Activated B cell treated with CpG ODN at 0.5 μM for 24 hours (primary cell): ENCODE data around the gene PYCARD. TPM values are rescaled to one million over a fixed set of nuclear protein-coding genes. Genes with fewer than 3 reads are reported as not detected.
"Not testable (repeated sequence)": the region's sequence is repeated elsewhere in the genome, so short reads cannot be mapped to it uniquely, and the experiment has no call there.

ENCODE experiments used
- ATAC-seq: fragments of 200-7000 bp; cut with Tn5 transposase; one replicate; pipeline ENCODE4 v1.10.0; 2021; ENCODE audit warnings: low read depth, mild to moderate bottlenecking, moderate library complexity
- CTCF ChIA-PET: fragments of 350-600 bp; sonication (Branson Sonifier 250); formaldehyde crosslinking; loops from one replicate; lab custom pipeline; 2021; ENCODE audit warnings: antibody characterized with exemption; lab: Charles Lee
- POLR2A ChIA-PET: fragments of 350-600 bp; sonication (Branson Sonifier 250); formaldehyde crosslinking; loops from one replicate; lab custom pipeline; 2021; ENCODE audit warnings: antibody characterized with exemption; lab: Charles Lee
- DNase-seq: peaks from one replicate; pipeline ENCODE4 v3.0.0; 2022
- H3K27ac Mint-ChIP-seq: one replicate; pipeline ENCODE4 v1.8.0; 2020; ENCODE audit warnings: mixed read lengths
- H3K27me3 Mint-ChIP-seq: one replicate; pipeline ENCODE4 v1.8.0; 2021; ENCODE audit warnings: mixed read lengths
- H3K36me3 Mint-ChIP-seq: one replicate; pipeline ENCODE4 v1.8.0; 2021; ENCODE audit warnings: low read depth, mixed read lengths
- H3K4me1 Mint-ChIP-seq: one replicate; pipeline ENCODE4 v1.8.0; 2021; ENCODE audit warnings: mixed read lengths
- H3K4me3 Mint-ChIP-seq: one replicate; pipeline ENCODE4 v1.8.0; 2020; ENCODE audit warnings: mild to moderate bottlenecking, mixed read lengths
- H3K9me3 Mint-ChIP-seq: one replicate; pipeline ENCODE4 v1.8.0; 2020; ENCODE audit warnings: mixed read lengths
- intact Hi-C: fragments of 100-400 bp; cut with micrococcal nuclease; formaldehyde crosslinking; loops from one replicate; pipeline ENCODE4 v1.15.1; 2024
- total RNA-seq: library from RNA; stranded (reverse); gene quantifications from 2 replicates; pipeline ENCODE4 v1.2.3, GENCODE V29; 2022
- TF ChIP-seq, protein P1 (sequence below): fragments of 200-600 bp; IDR thresholded peaks from one replicate; pipeline ENCODE4 v1.8.0; 2022; ENCODE audit warnings: antibody characterized with exemption, mild to moderate bottlenecking

PYCARD gene
- total RNA-seq, 1 donor from 2014 or later, result 21.7 TPM

DNA sequence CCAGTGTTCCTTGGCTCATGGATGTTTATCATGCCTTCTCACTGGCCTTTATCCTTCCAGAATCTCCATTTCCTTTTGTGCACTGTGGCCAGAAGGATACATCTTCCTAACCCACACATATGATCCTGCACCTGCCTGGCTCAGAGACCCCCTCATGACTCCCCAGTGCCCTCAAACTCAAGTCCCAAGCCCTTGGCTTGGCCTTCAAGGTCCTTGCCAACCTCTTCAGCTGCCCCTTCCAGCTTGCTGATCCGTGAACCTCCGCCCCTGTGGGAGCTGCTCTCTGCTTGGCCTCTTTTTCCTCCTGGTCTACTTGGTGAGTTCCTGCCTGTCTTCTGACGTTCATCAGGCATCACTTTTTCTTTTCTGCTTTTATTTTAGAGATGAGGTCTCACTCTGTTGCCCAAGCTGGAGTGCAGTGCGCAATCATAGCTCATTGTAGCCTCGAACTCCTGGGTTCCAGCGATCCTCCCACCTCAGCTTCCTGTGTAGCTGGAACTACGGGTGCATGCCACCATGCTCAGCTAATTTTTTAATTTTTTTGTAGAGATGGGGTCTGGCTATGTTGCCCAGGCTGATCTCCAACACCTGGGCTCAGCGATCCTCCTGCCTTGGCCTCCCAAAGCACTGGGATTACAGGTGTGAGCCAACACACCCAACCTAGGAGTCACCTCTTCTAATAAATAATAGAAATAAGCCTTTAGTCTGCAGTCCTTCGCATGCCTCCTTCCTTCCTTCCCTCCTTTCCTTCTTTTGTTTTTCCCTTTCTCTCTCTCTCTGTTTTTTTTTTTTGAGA is 2.5 kb upstream of the PYCARD start:
- intact Hi-C loops, result loop anchor here (5.0 kb wide), 2 partner anchors 37 to 52 kb away; partner anchors contain the start of gene ITGAM
- Mint-ChIP-seq H3K27me3 (no peaks in the 10 kb centered on the region), H3K9me3 (no peaks in the 10 kb centered on the region), H3K4me3 (peak overlapping the region; percentile 8), H3K4me1 (peaks cover 38% of the 10 kb centered on the region), H3K27ac (peak overlapping the region; percentile 14), H3K36me3 (peaks cover 6% of the 10 kb centered on the region)
- no peak for DNase-seq
- ChIA-PET CTCF (no interaction called here), POLR2A (interaction anchor here (0.6 to 1.2 kb wide), 8 partner anchors 10 to 86 kb away, joined by 3 to 9 read pairs (median 4); partner anchors contain the start of genes FUS and ITGAM)
- ATAC-seq, result no peak
- TF ChIP-seq, protein P1, sequence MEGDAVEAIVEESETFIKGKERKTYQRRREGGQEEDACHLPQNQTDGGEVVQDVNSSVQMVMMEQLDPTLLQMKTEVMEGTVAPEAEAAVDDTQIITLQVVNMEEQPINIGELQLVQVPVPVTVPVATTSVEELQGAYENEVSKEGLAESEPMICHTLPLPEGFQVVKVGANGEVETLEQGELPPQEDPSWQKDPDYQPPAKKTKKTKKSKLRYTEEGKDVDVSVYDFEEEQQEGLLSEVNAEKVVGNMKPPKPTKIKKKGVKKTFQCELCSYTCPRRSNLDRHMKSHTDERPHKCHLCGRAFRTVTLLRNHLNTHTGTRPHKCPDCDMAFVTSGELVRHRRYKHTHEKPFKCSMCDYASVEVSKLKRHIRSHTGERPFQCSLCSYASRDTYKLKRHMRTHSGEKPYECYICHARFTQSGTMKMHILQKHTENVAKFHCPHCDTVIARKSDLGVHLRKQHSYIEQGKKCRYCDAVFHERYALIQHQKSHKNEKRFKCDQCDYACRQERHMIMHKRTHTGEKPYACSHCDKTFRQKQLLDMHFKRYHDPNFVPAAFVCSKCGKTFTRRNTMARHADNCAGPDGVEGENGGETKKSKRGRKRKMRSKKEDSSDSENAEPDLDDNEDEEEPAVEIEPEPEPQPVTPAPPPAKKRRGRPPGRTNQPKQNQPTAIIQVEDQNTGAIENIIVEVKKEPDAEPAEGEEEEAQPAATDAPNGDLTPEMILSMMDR, result no peak

DNA sequence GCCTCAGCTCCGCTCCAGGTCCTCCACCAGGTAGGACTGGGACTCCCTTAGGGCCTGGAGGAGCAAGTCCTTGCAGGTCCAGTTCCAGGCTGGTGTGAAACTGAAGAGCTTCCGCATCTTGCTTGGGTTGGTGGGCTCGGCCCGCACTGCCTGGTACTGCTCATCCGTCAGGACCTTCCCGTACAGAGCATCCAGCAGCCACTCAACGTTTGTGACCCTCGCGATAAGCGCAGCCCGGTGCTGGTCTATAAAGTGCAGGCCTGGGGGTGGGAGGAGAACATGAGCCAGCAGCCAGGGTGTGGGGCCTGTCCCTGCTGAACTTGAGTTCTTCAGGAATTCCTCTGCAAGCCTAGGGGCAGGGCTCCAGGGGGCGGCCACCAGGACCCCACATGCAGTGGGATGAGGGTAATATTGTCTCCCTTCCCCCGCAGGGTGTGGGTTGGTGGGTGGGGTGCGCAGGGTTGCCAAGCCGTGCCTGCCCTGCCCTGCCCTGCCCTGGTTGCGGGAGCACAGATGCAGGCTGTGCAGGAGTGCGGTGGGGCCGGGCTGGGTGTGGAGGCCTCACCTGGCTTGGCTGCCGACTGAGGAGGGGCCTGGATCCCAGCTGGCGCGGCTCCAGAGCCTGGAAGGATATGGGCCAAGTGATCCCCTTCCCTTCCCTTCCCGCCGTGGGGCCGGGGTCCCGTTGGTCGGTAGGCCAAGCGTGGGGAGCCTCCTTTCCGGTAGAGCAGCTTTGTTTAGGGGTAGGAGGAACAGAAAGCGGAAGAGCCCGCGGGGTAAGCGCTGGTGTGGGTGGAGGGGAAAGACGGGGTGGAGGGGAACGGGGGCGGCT is 762 bp downstream of the PYCARD start:
- TF ChIP-seq, protein P1, result no peak
- H3K4me3 Mint-ChIP-seq, result peak overlapping the region; percentile 91
- POLR2A ChIA-PET, result interaction anchor here (0.5 to 7.0 kb wide), 30 partner anchors 8 to 1228 kb away, joined by 3 to 146 read pairs (median 6); partner anchors contain the start of genes ARMC5, FUS, ITGAM and KAT8
- peak overlapping the region; percentile 86 for H3K27ac Mint-ChIP-seq
- intact Hi-C loops, result loop anchor here (1.0 to 5.0 kb wide), 7 partner anchors 15 to 241 kb away; partner anchors contain the start of genes FUS, ITGAM and ZNF843
- peak; percentile 81 for ATAC-seq
- H3K9me3 Mint-ChIP-seq, result no peaks in the 10 kb centered on the region
- DNase-seq, result peak; percentile 31
- H3K27me3 Mint-ChIP-seq, result no peaks in the 10 kb centered on the region
- peaks cover 33% of the 10 kb centered on the region for H3K36me3 Mint-ChIP-seq
- H3K4me1 Mint-ChIP-seq, result peaks cover 56% of the 10 kb centered on the region
- CTCF ChIA-PET, result interaction anchor here (0.8 to 2.4 kb wide), 5 partner anchors 10 to 217 kb away, joined by 3 to 20 read pairs (median 3); partner anchors contain the start of gene HSD3B7

DNA sequence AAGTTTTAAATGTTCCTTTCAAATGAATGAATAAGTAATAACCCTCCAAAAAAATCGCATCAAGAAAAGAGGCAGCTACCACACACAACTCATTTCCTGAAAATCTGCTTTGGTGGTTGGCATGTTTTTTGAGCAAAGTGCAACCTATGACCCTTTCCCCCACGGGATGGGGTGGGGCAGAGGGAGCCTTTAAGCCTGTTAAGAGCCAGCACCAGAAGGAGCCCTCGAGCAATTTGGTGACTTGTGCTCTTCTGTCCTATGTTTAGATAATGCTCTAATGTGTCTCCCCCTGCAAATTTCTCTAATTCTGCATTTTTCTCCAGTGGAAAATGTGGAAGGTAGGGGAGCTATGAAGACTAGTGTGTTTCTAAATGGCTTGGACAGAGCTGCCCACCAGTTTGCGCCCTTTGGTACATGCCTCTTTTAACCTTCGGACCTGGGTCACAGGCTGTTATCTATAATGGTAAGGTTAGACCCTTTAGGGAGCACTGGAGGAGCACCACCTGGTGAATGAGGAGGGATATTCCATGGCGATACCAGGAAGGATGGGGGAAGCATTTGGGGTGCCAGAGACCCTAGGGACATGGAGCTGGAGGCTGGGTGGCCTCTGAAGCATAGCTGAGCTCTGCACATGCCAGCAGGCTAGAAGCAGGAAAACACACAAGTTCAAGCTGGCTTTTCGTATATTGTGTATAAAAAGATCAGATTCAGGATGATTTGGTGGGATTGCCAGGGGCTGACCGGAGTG is 1.6 kb downstream of the PYCARD start:
- peak; percentile 41 for ATAC-seq
- intact Hi-C loops, result loop anchor here (1.0 to 5.0 kb wide), 4 partner anchors 41 to 242 kb away; partner anchors contain the start of genes ITGAM and ZNF843
- no peaks in the 10 kb centered on the region for H3K27me3 Mint-ChIP-seq
- TF ChIP-seq, protein P1, result no peak
- H3K4me1 Mint-ChIP-seq, result peaks cover 56% of the 10 kb centered on the region
- H3K27ac Mint-ChIP-seq, result peak overlapping the region; percentile 86
- peak overlapping the region; percentile 91 for H3K4me3 Mint-ChIP-seq
- peaks cover 41% of the 10 kb centered on the region for H3K36me3 Mint-ChIP-seq
- DNase-seq, result no peak
- H3K9me3 Mint-ChIP-seq, result no peaks in the 10 kb centered on the region
- POLR2A ChIA-PET, result interaction anchor here (0.6 to 7.0 kb wide), 16 partner anchors 7 to 967 kb away, joined by 3 to 146 read pairs (median 10); partner anchors contain the start of genes ARMC5, FUS, ITGAM and PHKG2
- CTCF ChIA-PET, result interaction anchor here (0.8 to 2.4 kb wide), 4 partner anchors 101 to 216 kb away, joined by 3 to 20 read pairs (median 6); partner anchors contain the start of gene HSD3B7

DNA sequence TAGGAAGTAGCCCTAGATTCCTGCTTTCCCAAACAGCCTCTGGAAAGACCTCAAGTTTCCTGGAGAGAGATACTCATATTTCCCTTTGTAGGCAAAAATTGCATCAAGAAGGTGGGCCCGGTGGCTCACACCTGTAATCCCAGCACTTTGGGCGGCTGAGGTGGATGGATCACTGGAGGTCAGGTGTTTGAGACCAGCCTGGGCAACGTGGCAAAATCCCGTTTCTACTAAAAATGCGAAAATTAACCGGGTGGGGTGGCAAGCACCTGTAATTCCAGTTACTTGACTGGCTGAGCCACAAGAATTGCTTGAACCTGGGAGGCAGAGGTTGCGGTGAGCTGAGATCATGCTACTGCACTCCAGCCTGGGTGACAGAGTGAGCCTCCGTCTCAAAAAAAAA is 2.4 kb downstream of the PYCARD start:
- peaks cover 56% of the 10 kb centered on the region for H3K4me1 Mint-ChIP-seq
- ATAC-seq, DNase-seq: not testable (repeated sequence)

More for the DNA sequence above, 2.4 kb downstream of the PYCARD start:
- POLR2A ChIA-PET, result interaction anchor here (0.6 to 7.0 kb wide), 7 partner anchors 10 to 452 kb away, joined by 3 to 146 read pairs (median 11); partner anchors contain the start of genes ARMC5, FUS, PHKG2 and PYDC1
- CTCF ChIA-PET, result interaction anchor here (1.3 to 2.4 kb wide), 2 partner anchors 102 to 133 kb away, joined by 5 to 20 read pairs; no protein-coding TSS in a partner anchor
- intact Hi-C loops, result loop anchor here (2.0 to 5.0 kb wide), 3 partner anchors 42 to 243 kb away; partner anchors contain the start of genes ITGAM and ZNF843
- H3K27ac Mint-ChIP-seq, result peak overlapping the region; percentile 13
- not testable (repeated sequence) for H3K9me3 Mint-ChIP-seq, H3K27me3 Mint-ChIP-seq
- peaks cover 49% of the 10 kb centered on the region for H3K36me3 Mint-ChIP-seq
- peak overlapping the region; percentile 36 for H3K4me3 Mint-ChIP-seq
